Measurements from ENCODE around the gene YPEL2. TPM values are rescaled to one million over a fixed set of nuclear protein-coding genes. Genes with fewer than 3 reads are reported as not detected.
"Not testable (repeated sequence)": the region's sequence is repeated elsewhere in the genome, so short reads cannot be mapped to it uniquely, and the experiment has no call there.

YPEL2 gene
- total RNA-seq (10 to 100 TPM; 38.5 to 54.0 TPM), polyA plus RNA-seq (10 to 100 TPM; 16.8 to 23.0 TPM)
- long read RNA-seq, donor 1, full-length matches to known transcripts = 77 of 87 reads
- long read RNA-seq, donor 1, partial matches to known transcripts = 1 of 87 reads
- long read RNA-seq, donor 1, other reads (novel, unspliced or antisense) = 9 of 87 reads
- long read RNA-seq, donor 2, full-length matches to known transcripts = 28 of 58 reads
- long read RNA-seq, donor 2, partial matches to known transcripts = 0 of 58 reads
- long read RNA-seq, donor 2, other reads (novel, unspliced or antisense) = 30 of 58 reads

GRCh38 chr17:59331129-59331928 lies at the start of gene YPEL2:
Gene YPEL2, plus strand, starts transcription at chr17:59331655. Its CDS starts 21,755 bp downstream, at chr17:59353410.
- H3K9me3 ChIP-seq (ENCODE audit: control insufficient read depth, low read length) = no peaks in the 10 kb centered on the region
- ATAC-seq (ENCODE audit: low FRiP score) (peak; percentile 94), DNase-seq (peak; percentile 98 to 99)
- 1% methylated on average over 67 to 71 of the region's 71 CpGs for WGBS, 2 donors
- peaks cover 10 to 15% of the 10 kb centered on the region in 2 donors for H3K4me1 ChIP-seq (ENCODE audit: control insufficient read depth in 1 of 2, insufficient read depth in 2 of 2, low read length in 2 of 2)
- intact Hi-C loops (cut with DNase I) = loop anchor here (2.0 to 5.0 kb wide), 2 partner anchors 19 to 36 kb away; no protein-coding TSS in a partner anchor
- H3K27me3 ChIP-seq (ENCODE audit: control insufficient read depth in 1 of 2, insufficient read depth in 2 of 2, low read length in 1 of 2) = no peaks in the 10 kb centered on the region
- no peaks in the 10 kb centered on the region for H3K36me3 ChIP-seq (ENCODE audit: control insufficient read depth in 1 of 2, insufficient read depth in 2 of 2, low read length in 1 of 2)
- H3K4me3 ChIP-seq (ENCODE audit: low read length in 2 of 2) = peak within 1 kb of the TSS; percentile 81 to 97
- peak within 1 kb of the TSS; percentile 96 to 100 for H3K27ac ChIP-seq (ENCODE audit: low read depth in 1 of 2, low read length in 2 of 2)

- Histone ChIP-seq H3K27ac (ENCODE audit: low read depth in 1 of 2, low read length in 2 of 2) (no peak overlapping the region), H3K27me3 (ENCODE audit: control insufficient read depth in 1 of 2, insufficient read depth in 2 of 2, low read length in 1 of 2) (no peaks in the 10 kb centered on the region), H3K4me3 (ENCODE audit: low read length in 2 of 2) (no peak overlapping the region), H3K36me3 (ENCODE audit: control insufficient read depth in 1 of 2, insufficient read depth in 2 of 2, low read length in 1 of 2) (no peaks in the 10 kb centered on the region), H3K9me3 (ENCODE audit: control insufficient read depth, low read length) (no peaks in the 10 kb centered on the region), H3K4me1 (ENCODE audit: control insufficient read depth in 1 of 2, insufficient read depth in 2 of 2, low read length in 2 of 2) (no peaks in the 10 kb centered on the region)
- no peak for ATAC-seq (ENCODE audit: low FRiP score)
- WGBS, 2 donors = 64 to 69% methylated on average over 4 of the region's 4 CpGs
- DNase-seq = no peak
- intact Hi-C loops (cut with DNase I) = no loop called here
Observed at GRCh38 chr17:59284317-59284716, 47.1 kb upstream of the YPEL2 start.

GRCh38 chr17:59287452-59287851 lies 44.0 kb upstream of the YPEL2 start:
- Histone ChIP-seq H3K9me3 (ENCODE audit: control insufficient read depth, low read length) (no peaks in the 10 kb centered on the region), H3K27me3 (ENCODE audit: control insufficient read depth in 1 of 2, insufficient read depth in 2 of 2, low read length in 1 of 2) (no peaks in the 10 kb centered on the region), H3K36me3 (ENCODE audit: control insufficient read depth in 1 of 2, insufficient read depth in 2 of 2, low read length in 1 of 2) (no peaks in the 10 kb centered on the region), H3K4me3 (ENCODE audit: low read length in 2 of 2) (no peak overlapping the region), H3K27ac (ENCODE audit: low read depth in 1 of 2, low read length in 2 of 2) (no peak overlapping the region), H3K4me1 (ENCODE audit: control insufficient read depth in 1 of 2, insufficient read depth in 2 of 2, low read length in 2 of 2) (no peaks in the 10 kb centered on the region)
- ATAC-seq (ENCODE audit: low FRiP score) (no peak), DNase-seq (no peak)
- intact Hi-C loops (cut with DNase I) = no loop called here
- WGBS, 2 donors = 48 to 55% methylated on average over 1 of the region's 1 CpG

GRCh38 chr17:59287891-59288290 lies 43.6 kb upstream of the YPEL2 start:
- ATAC-seq (ENCODE audit: low FRiP score) (no peak), DNase-seq (no peak)
- no peak overlapping the region for H3K27ac ChIP-seq (ENCODE audit: low read depth in 1 of 2, low read length in 2 of 2)
- H3K36me3 ChIP-seq (ENCODE audit: control insufficient read depth in 1 of 2, insufficient read depth in 2 of 2, low read length in 1 of 2) = no peaks in the 10 kb centered on the region
- H3K9me3 ChIP-seq (ENCODE audit: control insufficient read depth, low read length) = no peaks in the 10 kb centered on the region
- no peaks in the 10 kb centered on the region for H3K27me3 ChIP-seq (ENCODE audit: control insufficient read depth in 1 of 2, insufficient read depth in 2 of 2, low read length in 1 of 2)
- 73 to 78% methylated on average over 3 of the region's 3 CpGs for WGBS, 2 donors
- intact Hi-C loops (cut with DNase I) = no loop called here
- H3K4me3 ChIP-seq (ENCODE audit: low read length in 2 of 2) = no peak overlapping the region
- no peaks in the 10 kb centered on the region for H3K4me1 ChIP-seq (ENCODE audit: control insufficient read depth in 1 of 2, insufficient read depth in 2 of 2, low read length in 2 of 2)

GRCh38 chr17:59289981-59290301 lies 41.5 kb upstream of the YPEL2 start:
- H3K27ac ChIP-seq (ENCODE audit: low read depth in 1 of 2, low read length in 2 of 2) = no peak overlapping the region
- no peaks in the 10 kb centered on the region for H3K4me1 ChIP-seq (ENCODE audit: control insufficient read depth in 1 of 2, insufficient read depth in 2 of 2, low read length in 2 of 2)
- H3K4me3 ChIP-seq (ENCODE audit: low read length in 2 of 2) = no peak overlapping the region
- no peak for ATAC-seq (ENCODE audit: low FRiP score)
- WGBS, 2 donors = 71 to 74% methylated on average over 3 of the region's 3 CpGs
- H3K27me3 ChIP-seq (ENCODE audit: control insufficient read depth in 1 of 2, insufficient read depth in 2 of 2, low read length in 1 of 2) = no peaks in the 10 kb centered on the region
- no peak for DNase-seq
- no peaks in the 10 kb centered on the region for H3K9me3 ChIP-seq (ENCODE audit: control insufficient read depth, low read length)
- intact Hi-C loops (cut with DNase I) = no loop called here
- no peaks in the 10 kb centered on the region for H3K36me3 ChIP-seq (ENCODE audit: control insufficient read depth in 1 of 2, insufficient read depth in 2 of 2, low read length in 1 of 2)

GRCh38 chr17:59290302-59290998 lies 41.0 kb upstream of the YPEL2 start:
- H3K9me3 ChIP-seq (ENCODE audit: control insufficient read depth, low read length); H3K27me3 ChIP-seq (ENCODE audit: control insufficient read depth in 1 of 2, insufficient read depth in 2 of 2, low read length in 1 of 2); H3K36me3 ChIP-seq (ENCODE audit: control insufficient read depth in 1 of 2, insufficient read depth in 2 of 2, low read length in 1 of 2); intact Hi-C loops (cut with DNase I); H3K27ac ChIP-seq (ENCODE audit: low read depth in 1 of 2, low read length in 2 of 2); H3K4me3 ChIP-seq (ENCODE audit: low read length in 2 of 2); DNase-seq; H3K4me1 ChIP-seq (ENCODE audit: control insufficient read depth in 1 of 2, insufficient read depth in 2 of 2, low read length in 2 of 2); ATAC-seq (ENCODE audit: low FRiP score): not testable (repeated sequence)
- WGBS, 2 donors = 45 to 50% methylated on average over 12 of the region's 12 CpGs

- WGBS, 2 donors = 17 to 19% methylated on average over 1 of the region's 1 CpG
- H3K27ac ChIP-seq (ENCODE audit: low read depth in 1 of 2, low read length in 2 of 2) = no peak overlapping the region
- ATAC-seq (ENCODE audit: low FRiP score) = no peak
- no peak overlapping the region for H3K4me3 ChIP-seq (ENCODE audit: low read length in 2 of 2)
- H3K4me1 ChIP-seq (ENCODE audit: control insufficient read depth in 1 of 2, insufficient read depth in 2 of 2, low read length in 2 of 2) = no peaks in the 10 kb centered on the region
- intact Hi-C loops (cut with DNase I) = no loop called here
- H3K9me3 ChIP-seq (ENCODE audit: control insufficient read depth, low read length) = no peaks in the 10 kb centered on the region
- no peaks in the 10 kb centered on the region for H3K27me3 ChIP-seq (ENCODE audit: control insufficient read depth in 1 of 2, insufficient read depth in 2 of 2, low read length in 1 of 2)
- no peaks in the 10 kb centered on the region for H3K36me3 ChIP-seq (ENCODE audit: control insufficient read depth in 1 of 2, insufficient read depth in 2 of 2, low read length in 1 of 2)
- no peak for DNase-seq
Observed at GRCh38 chr17:59292174-59292523, 39.3 kb upstream of the YPEL2 start.

GRCh38 chr17:59296190-59296589 lies 35.3 kb upstream of the YPEL2 start:
- Histone ChIP-seq H3K4me3 (ENCODE audit: low read length in 2 of 2) (no peak overlapping the region), H3K27me3 (ENCODE audit: control insufficient read depth in 1 of 2, insufficient read depth in 2 of 2, low read length in 1 of 2) (no peaks in the 10 kb centered on the region), H3K36me3 (ENCODE audit: control insufficient read depth in 1 of 2, insufficient read depth in 2 of 2, low read length in 1 of 2) (no peaks in the 10 kb centered on the region), H3K9me3 (ENCODE audit: control insufficient read depth, low read length) (no peaks in the 10 kb centered on the region), H3K4me1 (ENCODE audit: control insufficient read depth in 1 of 2, insufficient read depth in 2 of 2, low read length in 2 of 2) (no peaks in the 10 kb centered on the region), H3K27ac (ENCODE audit: low read depth in 1 of 2, low read length in 2 of 2) (no peak overlapping the region)
- ATAC-seq (ENCODE audit: low FRiP score) = no peak
- intact Hi-C loops (cut with DNase I) = no loop called here
- no peak for DNase-seq
- WGBS, 2 donors = 96 to 100% methylated on average over 2 of the region's 2 CpGs

Measured in aorta (tissue), 5 donors.